ENCODE measurements around the gene LRRC36.
"Not testable (repeated sequence)": the region's sequence is repeated elsewhere in the genome, so short reads cannot be mapped to it uniquely, and the experiment has no call there.

Gene LRRC36

GRCh38 chr16:67406111-67406971 lies 79.7 kb downstream of the LRRC36 start:
- Histone ChIP-seq H3K9ac (ENCODE audit: low read length in 2 of 2) (peak overlapping the region in 1 of 2 donors; percentile 36), H3K9me3 (ENCODE audit: control insufficient read depth in 2 of 2, low read length in 2 of 2) (no peaks in the 10 kb centered on the region), H3K27me3 (ENCODE audit: control insufficient read depth in 1 of 2, insufficient read depth in 2 of 2, low read length in 2 of 2) (no peaks in the 10 kb centered on the region), H3K4me1 (ENCODE audit: control insufficient read depth, insufficient read depth, low read length) (peaks cover 22% of the 10 kb centered on the region), H3K27ac (ENCODE audit: low read length) (peak overlapping the region; percentile 41), H3K36me3 (ENCODE audit: control insufficient read depth in 2 of 2, insufficient read depth in 2 of 2, low read length in 2 of 2) (peaks cover 0 to 3% of the 10 kb centered on the region in 2 donors), H3K4me3 (ENCODE audit: low read length in 2 of 2) (no peak overlapping the region)

- Histone ChIP-seq H3K9me3 (ENCODE audit: control insufficient read depth in 2 of 2, low read length in 2 of 2) (no peaks in the 10 kb centered on the region), H3K27me3 (ENCODE audit: control insufficient read depth in 1 of 2, insufficient read depth in 2 of 2, low read length in 2 of 2) (no peaks in the 10 kb centered on the region), H3K36me3 (ENCODE audit: control insufficient read depth in 2 of 2, insufficient read depth in 2 of 2, low read length in 2 of 2) (peaks cover 0 to 3% of the 10 kb centered on the region in 2 donors), H3K27ac (ENCODE audit: low read length) (peak overlapping the region; percentile 41), H3K9ac (ENCODE audit: low read length in 2 of 2) (peak overlapping the region in 1 of 2 donors; percentile 36), H3K4me1 (ENCODE audit: control insufficient read depth, insufficient read depth, low read length) (peaks cover 22% of the 10 kb centered on the region), H3K4me3 (ENCODE audit: low read length in 2 of 2) (no peak overlapping the region)
Measured at GRCh38 chr16:67407176-67407787, 80.7 kb downstream of the LRRC36 start.

- H3K4me3 ChIP-seq (ENCODE audit: low read length in 2 of 2) = no peak overlapping the region
- H3K9ac ChIP-seq (ENCODE audit: low read length in 2 of 2) = no peak overlapping the region
- peaks cover 0 to 3% of the 10 kb centered on the region in 2 donors for H3K36me3 ChIP-seq (ENCODE audit: control insufficient read depth in 2 of 2, insufficient read depth in 2 of 2, low read length in 2 of 2)
- H3K27ac ChIP-seq (ENCODE audit: low read length) = no peak overlapping the region
- H3K27me3 ChIP-seq (ENCODE audit: control insufficient read depth in 1 of 2, insufficient read depth in 2 of 2, low read length in 2 of 2) = no peaks in the 10 kb centered on the region
- no peaks in the 10 kb centered on the region for H3K9me3 ChIP-seq (ENCODE audit: control insufficient read depth in 2 of 2, low read length in 2 of 2)
- peaks cover 22% of the 10 kb centered on the region for H3K4me1 ChIP-seq (ENCODE audit: control insufficient read depth, insufficient read depth, low read length)
Measured at GRCh38 chr16:67407788-67408452, 81.3 kb downstream of the LRRC36 start.

GRCh38 chr16:67409631-67410030 lies 83.0 kb downstream of the LRRC36 start:
- Histone ChIP-seq H3K9me3 (ENCODE audit: control insufficient read depth in 2 of 2, low read length in 2 of 2) (no peaks in the 10 kb centered on the region), H3K9ac (ENCODE audit: low read length in 2 of 2) (no peak overlapping the region), H3K4me3 (ENCODE audit: low read length in 2 of 2) (no peak overlapping the region), H3K36me3 (ENCODE audit: control insufficient read depth in 2 of 2, insufficient read depth in 2 of 2, low read length in 2 of 2) (peaks cover 0 to 3% of the 10 kb centered on the region in 2 donors), H3K27ac (ENCODE audit: low read length) (no peak overlapping the region), H3K27me3 (ENCODE audit: control insufficient read depth in 1 of 2, insufficient read depth in 2 of 2, low read length in 2 of 2) (no peaks in the 10 kb centered on the region), H3K4me1 (ENCODE audit: control insufficient read depth, insufficient read depth, low read length) (peaks cover 21% of the 10 kb centered on the region)

- Histone ChIP-seq H3K4me3 (ENCODE audit: low read length in 2 of 2) (no peak overlapping the region), H3K27me3 (ENCODE audit: control insufficient read depth in 1 of 2, insufficient read depth in 2 of 2, low read length in 2 of 2) (no peaks in the 10 kb centered on the region), H3K4me1 (ENCODE audit: control insufficient read depth, insufficient read depth, low read length) (peaks cover 23% of the 10 kb centered on the region), H3K27ac (ENCODE audit: low read length) (no peak overlapping the region), H3K9ac (ENCODE audit: low read length in 2 of 2) (no peak overlapping the region), H3K9me3 (ENCODE audit: control insufficient read depth in 2 of 2, low read length in 2 of 2) (no peaks in the 10 kb centered on the region), H3K36me3 (ENCODE audit: control insufficient read depth in 2 of 2, insufficient read depth in 2 of 2, low read length in 2 of 2) (peaks cover 0 to 2% of the 10 kb centered on the region in 2 donors)
Measured at GRCh38 chr16:67411339-67411738, 84.7 kb downstream of the LRRC36 start.

- H3K27ac ChIP-seq (ENCODE audit: low read length) = no peak overlapping the region
- H3K4me3 ChIP-seq (ENCODE audit: low read length in 2 of 2) = no peak overlapping the region
- H3K9ac ChIP-seq (ENCODE audit: low read length in 2 of 2) = no peak overlapping the region
- H3K9me3 ChIP-seq (ENCODE audit: control insufficient read depth in 2 of 2, low read length in 2 of 2) = no peaks in the 10 kb centered on the region
- peaks cover 0 to 2% of the 10 kb centered on the region in 2 donors for H3K36me3 ChIP-seq (ENCODE audit: control insufficient read depth in 2 of 2, insufficient read depth in 2 of 2, low read length in 2 of 2)
- H3K4me1 ChIP-seq (ENCODE audit: control insufficient read depth, insufficient read depth, low read length) = peaks cover 19% of the 10 kb centered on the region
- no peaks in the 10 kb centered on the region for H3K27me3 ChIP-seq (ENCODE audit: control insufficient read depth in 1 of 2, insufficient read depth in 2 of 2, low read length in 2 of 2)
Measured at GRCh38 chr16:67412294-67412693, 85.7 kb downstream of the LRRC36 start.

- Histone ChIP-seq H3K27me3 (ENCODE audit: control insufficient read depth in 1 of 2, insufficient read depth in 2 of 2, low read length in 2 of 2) (no peaks in the 10 kb centered on the region), H3K9me3 (ENCODE audit: control insufficient read depth in 2 of 2, low read length in 2 of 2) (no peaks in the 10 kb centered on the region), H3K27ac (ENCODE audit: low read length) (no peak overlapping the region), H3K9ac (ENCODE audit: low read length in 2 of 2) (peak overlapping the region in 1 of 2 donors; percentile 29), H3K4me1 (ENCODE audit: control insufficient read depth, insufficient read depth, low read length) (peaks cover 14% of the 10 kb centered on the region), H3K36me3 (ENCODE audit: control insufficient read depth in 2 of 2, insufficient read depth in 2 of 2, low read length in 2 of 2) (peaks cover 0 to 2% of the 10 kb centered on the region in 2 donors), H3K4me3 (ENCODE audit: low read length in 2 of 2) (peak overlapping the region in 1 of 2 donors; percentile 8)
Measured at GRCh38 chr16:67413978-67414911, 87.6 kb downstream of the LRRC36 start.

- peak overlapping the region; percentile 85 to 92 for H3K4me3 ChIP-seq (ENCODE audit: low read length in 2 of 2)
- H3K27ac ChIP-seq (ENCODE audit: low read length) = peak overlapping the region; percentile 76
- not testable (repeated sequence) for H3K36me3 ChIP-seq (ENCODE audit: control insufficient read depth in 2 of 2, insufficient read depth in 2 of 2, low read length in 2 of 2); H3K27me3 ChIP-seq (ENCODE audit: control insufficient read depth in 1 of 2, insufficient read depth in 2 of 2, low read length in 2 of 2); H3K9me3 ChIP-seq (ENCODE audit: control insufficient read depth in 2 of 2, low read length in 2 of 2)
- peaks cover 14% of the 10 kb centered on the region for H3K4me1 ChIP-seq (ENCODE audit: control insufficient read depth, insufficient read depth, low read length)
- peak overlapping the region; percentile 91 to 99 for H3K9ac ChIP-seq (ENCODE audit: low read length in 2 of 2)
Measured at GRCh38 chr16:67415421-67415820, 88.8 kb downstream of the LRRC36 start.

- no peaks in the 10 kb centered on the region for H3K9me3 ChIP-seq (ENCODE audit: control insufficient read depth in 2 of 2, low read length in 2 of 2)
- H3K4me3 ChIP-seq (ENCODE audit: low read length in 2 of 2) = peak within 1 kb of the TSS; percentile 85 to 92
- peaks cover 0 to 2% of the 10 kb centered on the region in 2 donors for H3K36me3 ChIP-seq (ENCODE audit: control insufficient read depth in 2 of 2, insufficient read depth in 2 of 2, low read length in 2 of 2)
- peak within 1 kb of the TSS; percentile 93 to 99 for H3K9ac ChIP-seq (ENCODE audit: low read length in 2 of 2)
- peak within 1 kb of the TSS; percentile 76 for H3K27ac ChIP-seq (ENCODE audit: low read length)
- H3K4me1 ChIP-seq (ENCODE audit: control insufficient read depth, insufficient read depth, low read length) = peaks cover 14% of the 10 kb centered on the region
- H3K27me3 ChIP-seq (ENCODE audit: control insufficient read depth in 1 of 2, insufficient read depth in 2 of 2, low read length in 2 of 2) = no peaks in the 10 kb centered on the region
Measured at GRCh38 chr16:67415872-67416793, 89.5 kb downstream of the LRRC36 start, which contains the start of gene ZDHHC1. ZDHHC1 (minus strand) TSS chr16:67416477; CDS start chr16:67407775, 8,702 bp downstream.
